Measurements from ENCODE around the gene EFNA2. TPM values are rescaled to one million over a fixed set of nuclear protein-coding genes. Genes with fewer than 3 reads are reported as not detected.

Gene EFNA2
- polyA plus RNA-seq, 3 donors: not detected

GRCh38 chr19:1282588-1283206, 3.0 kb upstream of the EFNA2 start:
- 81% methylated on average over 18 of the region's 18 CpGs for WGBS (ENCODE audit: insufficient coverage)
- H3K4me1 Mint-ChIP-seq: peaks cover 9% of the 10 kb centered on the region
- H3K27ac ChIP-seq (ENCODE audit: low read depth in 1 of 2, low read length in 2 of 2): no peak overlapping the region
- H3K4me2 ChIP-seq (replicated peaks; ENCODE audit: extremely low read depth, low read length, poor library complexity, severe bottlenecking): no peak overlapping the region
- H3K27me3 Mint-ChIP-seq (ENCODE audit: low read depth in 3 of 3): peaks cover 32 to 45% (median 34%) of the 10 kb centered on the region in 3 donors
- H3K9me3 Mint-ChIP-seq: peaks cover 0 to 12% (median 5%) of the 10 kb centered on the region in 7 donors
- intact Hi-C loops (cut with micrococcal nuclease): no loop called here
- H3K27ac Mint-ChIP-seq: no peak overlapping the region
- H3K79me2 ChIP-seq (ENCODE audit: insufficient read depth, low read length): no peaks in the 10 kb centered on the region
- TF ChIP-seq CTCF (IDR thresholded peaks at IDR 0.05): no peak
- no peak overlapping the region for H2AFZ ChIP-seq (ENCODE audit: insufficient read depth, low read depth, low read length, poor library complexity, severe bottlenecking)
- no peak overlapping the region for H3K9ac ChIP-seq (ENCODE audit: insufficient read depth, low read length, poor library complexity, severe bottlenecking)
- peaks cover 14% of the 10 kb centered on the region for H4K20me1 ChIP-seq (ENCODE audit: insufficient read depth, low read length)
- peaks cover 10 to 15% of the 10 kb centered on the region in 2 donors for H3K36me3 ChIP-seq (replicated peaks in 1 of 2; ENCODE audit: control insufficient read depth in 1 of 2, insufficient read depth in 2 of 2, low read length in 2 of 2)
- no peak overlapping the region for H3K4me3 Mint-ChIP-seq
- peaks cover 11 to 39% of the 10 kb centered on the region in 2 donors for H3K27me3 ChIP-seq (ENCODE audit: control insufficient read depth in 2 of 2, insufficient read depth in 2 of 2, low read length in 2 of 2)
- peaks cover 0 to 10% of the 10 kb centered on the region in 2 donors for H3K9me3 ChIP-seq (replicated peaks in 1 of 2; ENCODE audit: control insufficient read depth in 1 of 2, insufficient read depth in 1 of 2, low read length in 2 of 2)
- no peaks in the 10 kb centered on the region for H3K4me1 ChIP-seq (ENCODE audit: control insufficient read depth in 1 of 2, insufficient read depth in 2 of 2, low read length in 2 of 2)
- DNase-seq: no peak
- H3K36me3 Mint-ChIP-seq: peaks cover 24 to 25% of the 10 kb centered on the region in 2 donors
- H3K4me3 ChIP-seq (replicated peaks in 1 of 3; ENCODE audit: low read depth in 2 of 3, low read length in 3 of 3): no peak overlapping the region

- Histone ChIP-seq H3K9ac (ENCODE audit: insufficient read depth, low read length, poor library complexity, severe bottlenecking) (no peak overlapping the region), H3K79me2 (ENCODE audit: insufficient read depth, low read length) (no peaks in the 10 kb centered on the region), H3K4me2 (replicated peaks; ENCODE audit: extremely low read depth, low read length, poor library complexity, severe bottlenecking) (no peak overlapping the region), H4K20me1 (ENCODE audit: insufficient read depth, low read length) (peaks cover 14% of the 10 kb centered on the region), H3K36me3 (replicated peaks in 1 of 2; ENCODE audit: control insufficient read depth in 1 of 2, insufficient read depth in 2 of 2, low read length in 2 of 2) (peaks cover 10 to 12% of the 10 kb centered on the region in 2 donors), H2AFZ (ENCODE audit: insufficient read depth, low read depth, low read length, poor library complexity, severe bottlenecking) (no peak overlapping the region), H3K9me3 (replicated peaks in 1 of 2; ENCODE audit: control insufficient read depth in 1 of 2, insufficient read depth in 1 of 2, low read length in 2 of 2) (peaks cover 0 to 10% of the 10 kb centered on the region in 2 donors), H3K4me3 (replicated peaks in 1 of 3; ENCODE audit: low read depth in 2 of 3, low read length in 3 of 3) (no peak overlapping the region), H3K27ac (ENCODE audit: low read depth in 1 of 2, low read length in 2 of 2) (no peak overlapping the region), H3K27me3 (ENCODE audit: control insufficient read depth in 2 of 2, insufficient read depth in 2 of 2, low read length in 2 of 2) (peaks cover 14 to 46% of the 10 kb centered on the region in 2 donors), H3K4me1 (ENCODE audit: control insufficient read depth in 1 of 2, insufficient read depth in 2 of 2, low read length in 2 of 2) (no peaks in the 10 kb centered on the region)
- intact Hi-C loops (cut with micrococcal nuclease): no loop called here
- no peak for DNase-seq
- TF ChIP-seq CTCF (IDR thresholded peaks at IDR 0.05): no peak
- H3K27me3 Mint-ChIP-seq (ENCODE audit: low read depth in 3 of 3): peaks cover 36 to 52% (median 40%) of the 10 kb centered on the region in 3 donors
- H3K27ac Mint-ChIP-seq: no peak overlapping the region
- H3K36me3 Mint-ChIP-seq: peaks cover 20 to 21% of the 10 kb centered on the region in 2 donors
- H3K9me3 Mint-ChIP-seq: peaks cover 0 to 15% (median 5%) of the 10 kb centered on the region in 7 donors
- no peak overlapping the region for H3K4me3 Mint-ChIP-seq
- peaks cover 9% of the 10 kb centered on the region for H3K4me1 Mint-ChIP-seq
- WGBS (ENCODE audit: insufficient coverage): 75% methylated on average over 20 of the region's 29 CpGs
Observed at GRCh38 chr19:1283207-1283916, 2.3 kb upstream of the EFNA2 start.

All from CD14-positive monocyte (primary cell).